Right cardiac atrium (tissue), 5 donors: Measurements from ENCODE around the gene KCNA2. TPM values are rescaled to one million over a fixed set of nuclear protein-coding genes. Genes with fewer than 3 reads are reported as not detected.

ENCODE experiments used
- ATAC-seq, 2 donors: fragments of 200-7000 bp; cut with Tn5 transposase; one replicate each; pipeline versions ENCODE4 v1.8.0 to v1.9.1; 2020; ENCODE audit warnings: moderate library complexity in 2 of 2, mild to moderate bottlenecking in 1 of 2
- DNase-seq, 3 donors: peaks; one replicate each; pipeline ENCODE4 v3.0.0-alpha.2; 2020
- H3K27ac ChIP-seq: one replicate; pipeline ENCODE4 v1.5.1; 2013; ENCODE audit warnings: mild to moderate bottlenecking, low read length, control low read depth, moderate library complexity
- H3K27me3 ChIP-seq: one replicate; pipeline ENCODE4 v1.6.1; 2013; ENCODE audit not compliant: control insufficient read depth, insufficient read depth
- H3K4me1 ChIP-seq: one replicate; pipeline ENCODE4 v1.6.1; 2013; ENCODE audit warnings: low read length; ENCODE audit not compliant: control insufficient read depth, insufficient read depth
- H3K4me3 ChIP-seq: one replicate; pipeline ENCODE4 v1.5.1; 2013; ENCODE audit warnings: low read length, control low read depth
- H3K9me3 ChIP-seq: one replicate; pipeline ENCODE4 v1.6.1; 2013; ENCODE audit warnings: low read length; ENCODE audit not compliant: control insufficient read depth
- WGBS: extraction: QIAGEN DNeasy Blood & Tissue Kit; methylation state at CpG from one replicate; pipeline ENCODE4 v1.1.7; 2013; 5-methylcytosine and 5-hydroxymethylcytosine counted together
- intact Hi-C, 4 donors: fragments of 100-400 bp; cut with DNase I; formaldehyde crosslinking; loops; one replicate each; pipeline versions ENCODE4 v1.11.0 to v1.14.0; 2022 to 2023
- polyA plus RNA-seq: library from polyadenylated mRNA; stranded (reverse); fragments of 200-250 nt; gene quantifications from one replicate; pipeline ENCODE4 v1.2.3, GENCODE V29; 2013
- total RNA-seq, 4 donors: library from RNA; stranded (reverse); fragmentation: NEBNext Ultra II Directional; extraction: Animal tissue kit (Norgen Biotek cat#: 25700); gene quantifications; one replicate each; pipeline ENCODE4 v1.2.1, GENCODE V29; 2021
- donor health status: healthy with polysubstance abuse.
- donor health status: DM: no; HTN: yes; CAD: no.
- donor health status: DM: no; HTN: no; CAD: no.
- donor health status: DM: no; HTN: yes; CAD: no; lungs with severe emphysema.
- donor health status: DM: yes; HTN: yes; CAD: no.

KCNA2 gene
- total and polyA plus RNA-seq, 5 donors: 0.48 to 1.5 (median 0.82) TPM

DNA sequence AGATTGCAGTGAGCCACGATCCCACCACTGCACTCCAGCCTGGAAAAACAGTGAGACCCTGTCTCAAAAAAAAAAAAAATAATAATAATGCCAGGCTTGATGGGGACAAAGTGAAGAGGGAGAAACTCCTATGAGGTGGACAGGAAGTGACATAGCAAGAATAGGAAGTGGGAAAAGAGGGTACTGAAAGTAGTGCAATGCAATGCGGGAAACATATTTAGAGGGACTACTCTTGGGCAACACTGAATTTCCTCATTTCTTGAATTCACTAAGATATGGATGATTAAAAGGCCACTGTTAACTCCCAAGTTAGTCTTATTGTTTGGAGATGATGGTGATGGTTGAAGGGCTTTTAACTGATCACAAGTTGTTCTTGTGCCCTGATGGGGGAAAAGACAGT, 21.6 kb upstream of the KCNA2 start:
- Histone ChIP-seq H3K9me3 (no peaks in the 10 kb centered on the region), H3K27me3 (no peaks in the 10 kb centered on the region), H3K27ac (no peak overlapping the region), H3K4me1 (no peaks in the 10 kb centered on the region), H3K4me3 (no peak overlapping the region)
- intact Hi-C loops: loop anchor here in 1 of 4 donors (2.0 kb wide), 1 partner anchor 141 kb away; no protein-coding TSS in a partner anchor
- DNase-seq (no peak), ATAC-seq (no peak)
- WGBS: 85% methylated on average over 2 of the region's 2 CpGs

GRCh38 chr1:110626889-110627288, 20.7 kb upstream of the KCNA2 start:
- H3K4me1 ChIP-seq: no peaks in the 10 kb centered on the region
- WGBS: 71% methylated on average over 7 of the region's 7 CpGs
- no peaks in the 10 kb centered on the region for H3K9me3 ChIP-seq
- no peak for DNase-seq
- H3K27ac ChIP-seq: no peak overlapping the region
- ATAC-seq: no peak
- no peaks in the 10 kb centered on the region for H3K27me3 ChIP-seq
- no peak overlapping the region for H3K4me3 ChIP-seq
- intact Hi-C loops: no loop called here

DNA sequence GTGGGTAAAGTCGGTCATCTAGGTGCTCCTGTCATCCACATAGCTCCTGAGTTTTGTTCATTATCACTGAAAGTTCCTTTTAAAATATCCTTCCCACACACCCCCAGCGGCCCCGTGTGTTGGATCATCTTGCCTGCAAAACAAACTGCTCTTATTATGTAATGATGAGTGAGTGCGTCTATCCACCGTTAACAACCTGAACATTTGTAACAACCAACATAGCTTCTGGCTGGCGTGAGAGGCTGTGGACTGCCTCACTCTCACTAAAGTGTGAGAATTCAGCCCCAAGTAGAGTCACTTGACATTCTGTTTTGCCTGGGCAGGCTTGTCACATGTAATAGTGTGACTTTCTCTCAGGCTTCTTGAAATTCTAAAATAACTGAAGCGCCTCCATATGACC, 14.5 kb upstream of the KCNA2 start:
- whole genome bisulfite sequencing: 56% methylated on average over 7 of the region's 7 CpGs
- Histone ChIP-seq H3K4me1 (no peaks in the 10 kb centered on the region), H3K4me3 (no peak overlapping the region), H3K27ac (no peak overlapping the region), H3K9me3 (no peaks in the 10 kb centered on the region), H3K27me3 (no peaks in the 10 kb centered on the region)
- ATAC-seq (peak in 1 of 2 donors; percentile 53), DNase-seq (no peak)
- intact Hi-C loops: no loop called here

DNA sequence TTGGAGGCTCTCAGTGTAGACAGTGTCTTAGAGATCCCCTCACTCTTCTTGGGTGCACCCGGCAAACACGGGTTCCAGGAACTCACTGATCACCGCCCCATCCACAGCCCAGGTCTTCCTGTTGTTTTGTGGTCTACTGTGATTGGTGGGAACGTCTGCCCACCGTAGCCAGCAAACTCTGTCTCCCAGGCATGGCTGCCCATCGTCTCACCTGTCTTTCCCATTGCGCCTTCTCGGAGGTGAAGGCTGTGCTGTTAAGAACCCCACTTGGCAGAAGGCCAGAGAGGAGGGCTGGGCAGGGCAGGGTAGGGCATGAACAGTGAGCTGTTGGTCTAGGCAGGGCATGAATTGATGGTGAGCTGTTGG, 14.1 kb upstream of the KCNA2 start:
- Histone ChIP-seq H3K27me3 (no peaks in the 10 kb centered on the region), H3K4me3 (no peak overlapping the region), H3K9me3 (no peaks in the 10 kb centered on the region), H3K4me1 (no peaks in the 10 kb centered on the region), H3K27ac (no peak overlapping the region)
- ATAC-seq (peak in 1 of 2 donors; percentile 20), DNase-seq (no peak)
- WGBS: 66% methylated on average over 8 of the region's 8 CpGs
- intact Hi-C loops: no loop called here

DNA sequence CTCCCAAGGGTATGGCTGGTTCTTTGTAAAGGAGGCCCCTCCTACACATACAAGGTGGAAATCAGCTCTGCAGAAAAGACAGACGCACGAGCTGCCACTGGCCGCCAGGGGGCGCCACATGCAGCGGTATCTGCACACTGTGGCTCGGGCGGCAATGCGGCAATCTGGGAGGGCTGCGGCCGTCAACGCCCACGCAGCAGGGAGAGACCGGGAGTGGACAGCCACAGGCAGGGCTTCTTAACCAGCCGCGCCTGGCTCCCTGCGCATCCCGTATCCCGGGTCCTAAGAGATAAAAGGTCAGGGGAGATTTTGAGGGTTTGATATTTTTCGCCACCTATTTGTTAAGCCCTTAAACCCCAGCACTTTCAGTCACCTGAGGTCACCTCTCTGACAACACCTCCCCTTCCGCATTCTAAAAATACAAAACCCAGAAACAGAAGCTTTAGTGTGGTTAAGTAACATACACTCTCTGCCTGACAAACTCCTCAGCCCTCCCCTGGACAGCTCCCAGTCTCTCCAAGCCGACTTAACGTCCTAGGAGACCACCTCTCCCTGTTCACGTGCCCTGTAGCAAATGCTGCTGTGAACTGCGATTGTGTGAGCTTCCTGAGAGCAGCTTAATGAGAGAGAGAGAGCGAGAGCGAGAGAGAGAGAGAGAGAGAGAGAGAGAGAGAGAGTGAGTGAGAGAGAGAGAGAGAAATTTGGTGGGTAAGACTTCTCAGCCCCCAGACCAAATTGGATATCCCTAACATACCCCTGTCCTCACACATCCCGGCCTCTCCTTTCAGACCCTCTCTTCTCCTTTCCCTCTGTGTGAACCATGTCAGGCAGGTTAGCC, 13.5 kb upstream of the KCNA2 start:
- WGBS: 5% methylated on average over 27 of the region's 27 CpGs
- ATAC-seq (peak; percentile 88 to 92), DNase-seq (peak; percentile 88 to 93 (median 92))
- Histone ChIP-seq H3K27me3 (no peaks in the 10 kb centered on the region), H3K9me3 (no peaks in the 10 kb centered on the region), H3K27ac (no peak overlapping the region), H3K4me3 (no peak overlapping the region), H3K4me1 (no peaks in the 10 kb centered on the region)
- intact Hi-C loops: loop anchor here in 3 of 4 donors (5.0 to 10.0 kb wide), 2 partner anchors 95 to 163 kb away; no protein-coding TSS in a partner anchor

DNA sequence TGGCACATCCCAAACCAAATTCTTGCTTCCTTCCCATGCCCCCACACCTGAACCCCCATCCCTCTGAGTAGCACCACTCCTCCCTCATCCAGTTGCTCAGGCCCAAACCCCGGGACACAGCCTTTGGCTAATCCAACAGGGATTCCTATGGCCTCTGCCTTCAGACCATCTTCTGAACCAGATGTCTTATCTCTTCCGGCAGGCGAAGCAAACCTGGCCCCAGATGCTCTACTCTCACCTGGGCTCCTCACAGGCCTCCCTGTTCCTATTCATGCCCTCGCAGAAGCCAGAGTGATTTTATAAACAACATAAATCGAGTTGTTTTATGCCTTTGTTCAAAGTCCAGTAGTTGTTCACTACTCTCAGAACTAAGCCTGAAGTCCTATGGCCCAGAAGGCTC, 12.5 kb upstream of the KCNA2 start:
- WGBS: 62% methylated on average over 5 of the region's 5 CpGs
- no peaks in the 10 kb centered on the region for H3K27me3 ChIP-seq
- no peak overlapping the region for H3K4me3 ChIP-seq
- no peaks in the 10 kb centered on the region for H3K9me3 ChIP-seq
- no peak for DNase-seq
- H3K4me1 ChIP-seq: no peaks in the 10 kb centered on the region
- ATAC-seq: no peak
- intact Hi-C loops: loop anchor here in 3 of 4 donors (5.0 to 10.0 kb wide), 2 partner anchors 94 to 164 kb away; no protein-coding TSS in a partner anchor
- no peak overlapping the region for H3K27ac ChIP-seq

GRCh38 chr1:110617589-110617988, 11.4 kb upstream of the KCNA2 start:
- DNase-seq: no peak
- no peaks in the 10 kb centered on the region for H3K4me1 ChIP-seq
- intact Hi-C loops: loop anchor here in 3 of 4 donors (5.0 to 10.0 kb wide), 2 partner anchors 93 to 165 kb away; no protein-coding TSS in a partner anchor
- no peaks in the 10 kb centered on the region for H3K27me3 ChIP-seq
- no peak for ATAC-seq
- WGBS: 71% methylated on average over 5 of the region's 5 CpGs
- H3K4me3 ChIP-seq: no peak overlapping the region
- no peaks in the 10 kb centered on the region for H3K9me3 ChIP-seq
- H3K27ac ChIP-seq: no peak overlapping the region

GRCh38 chr1:110617116-110617515, 11.0 kb upstream of the KCNA2 start:
- WGBS: 73% methylated on average over 3 of the region's 3 CpGs
- intact Hi-C loops: loop anchor here in 3 of 4 donors (5.0 to 10.0 kb wide), 2 partner anchors 92 to 165 kb away; no protein-coding TSS in a partner anchor
- Histone ChIP-seq H3K4me1 (no peaks in the 10 kb centered on the region), H3K27ac (no peak overlapping the region), H3K27me3 (no peaks in the 10 kb centered on the region), H3K4me3 (no peak overlapping the region), H3K9me3 (no peaks in the 10 kb centered on the region)
- ATAC-seq (no peak), DNase-seq (no peak)

GRCh38 chr1:110616587-110616986, 10.4 kb upstream of the KCNA2 start:
- Histone ChIP-seq H3K4me3 (no peak overlapping the region), H3K27me3 (no peaks in the 10 kb centered on the region), H3K27ac (no peak overlapping the region), H3K4me1 (no peaks in the 10 kb centered on the region), H3K9me3 (no peaks in the 10 kb centered on the region)
- DNase-seq (no peak), ATAC-seq (no peak)
- 22% methylated on average over 3 of the region's 3 CpGs for WGBS
- intact Hi-C loops: loop anchor here in 3 of 4 donors (5.0 to 10.0 kb wide), 2 partner anchors 92 to 166 kb away; no protein-coding TSS in a partner anchor

DNA sequence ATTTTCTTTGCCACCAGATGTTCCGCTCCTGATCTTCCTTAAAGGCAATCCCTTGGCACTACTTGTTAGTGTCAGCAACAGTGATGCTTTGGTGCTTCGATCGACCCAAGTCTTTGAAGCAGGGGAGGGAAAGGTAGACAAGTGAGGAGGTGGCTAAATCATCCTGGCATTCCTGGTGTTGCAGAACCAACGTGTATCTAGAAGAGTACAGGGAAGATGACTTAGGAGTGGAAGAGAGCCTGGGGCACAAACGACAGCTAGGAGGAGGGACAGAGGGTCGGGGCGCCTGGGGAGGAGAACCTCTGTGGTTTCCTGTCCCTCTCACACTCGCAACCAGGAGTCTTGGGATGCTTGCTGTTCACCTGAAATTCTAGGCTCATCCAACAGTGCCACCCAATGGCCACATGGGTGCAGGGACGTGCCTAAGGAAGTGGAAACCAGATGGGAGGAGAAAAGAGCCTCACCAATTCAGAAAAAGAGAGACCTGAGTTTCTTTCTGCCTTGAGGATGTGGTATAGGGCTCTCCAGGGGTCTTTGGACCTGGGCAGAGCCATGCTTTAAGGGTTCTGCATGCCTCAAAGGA, 9.5 kb upstream of the KCNA2 start:
- peak; percentile 47 to 60 for ATAC-seq
- Histone ChIP-seq H3K9me3 (no peaks in the 10 kb centered on the region), H3K27ac (no peak overlapping the region), H3K4me1 (no peaks in the 10 kb centered on the region), H3K4me3 (no peak overlapping the region), H3K27me3 (no peaks in the 10 kb centered on the region)
- intact Hi-C loops: loop anchor here in 3 of 4 donors (2.0 to 10.0 kb wide), 3 partner anchors 61 to 167 kb away; no protein-coding TSS in a partner anchor
- 23% methylated on average over 9 of the region's 9 CpGs for WGBS
- peak; percentile 45 to 80 (median 75) for DNase-seq
